Spleen (tissue), 7 donors: ENCODE data around the gene ACAN.

Experiments
- CTCF ChIP-seq, 11 experiments: fragments of 200-600 bp in 7 of 11; fragments of 450-650 bp in 4 of 11; sonication (generic) in 4 of 11; IDR thresholded peaks in 8 of 11; conservative IDR thresholded peaks in 3 of 11; 1 replicate in 7 of 11; 2 replicates in 4 of 11; pipeline versions ENCODE4 v1.4.0 to v1.8.0; 2016 to 2021; ENCODE audit warnings: antibody characterized with exemption in 11 of 11, inconsistent platforms in 4 of 11, mild to moderate bottlenecking in 1 of 11
- POLR2A ChIP-seq, 3 donors: fragments of 450-650 bp; IDR thresholded peaks; one replicate each; pipeline ENCODE4 v1.5.1; 2017; ENCODE audit warnings: antibody characterized with exemption in 3 of 3, mild to moderate bottlenecking in 1 of 3
- POLR2AphosphoS5 ChIP-seq, 3 donors: sonication (generic); formaldehyde crosslinking; IDR thresholded peaks; one replicate each; pipeline ENCODE4 v1.5.1; 2017; ENCODE audit warnings: antibody characterized with exemption in 3 of 3
- donor health status: DM: no; HTN: no; CAD: no; lungs with moderate emphysema.
- donor health status: DM: no; HTN: no; CAD: no.
- donor health status: DM: no; HTN: no; CAD: no.

GRCh38 chr15:88776646-88777045, 26.6 kb upstream of the ACAN start:
- TF ChIP-seq CTCF (IDR thresholded peaks at IDR 0.05 in 8 of 11, conservative IDR thresholded peaks at IDR 0.05 in 3 of 11): no peak
- TF ChIP-seq POLR2A (IDR thresholded peaks at IDR 0.05): no peak
- no peak for TF ChIP-seq POLR2AphosphoS5 (IDR thresholded peaks at IDR 0.05)
